ENCODE data around the gene LYST. TPM values are rescaled to one million over a fixed set of nuclear protein-coding genes. Genes with fewer than 3 reads are reported as not detected.

LYST gene
- polyA plus RNA-seq, 1 of the 3 experiments (the other 2 are of a cell fraction) = 3.9 TPM

GRCh38 chr1:235642943-235643371 is 223.7 kb downstream of the LYST start:
- TF ChIP-seq RCOR1 (IDR thresholded peaks at IDR 0.05; ENCODE audit: low read length) (no peak), CHD2 (IDR thresholded peaks at IDR 0.05; ENCODE audit: low read length, partially characterized antibody) (no peak), USF2 (IDR thresholded peaks at IDR 0.05; ENCODE audit: borderline replicate concordance, low read depth, low read length) (no peak), YY1 (IDR thresholded peaks at IDR 0.05; ENCODE audit: low read depth) (no peak), SMC3 (IDR thresholded peaks at IDR 0.05; ENCODE audit: low read depth, low read length) (no peak), NRF1 (IDR thresholded peaks at IDR 0.05; ENCODE audit: low read depth, low read length) (no peak), ELF1 (IDR thresholded peaks at IDR 0.05) (no peak), POLR2AphosphoS5 (IDR thresholded peaks at IDR 0.05; ENCODE audit: low read depth, low read length) (no peak), RFX5 (IDR thresholded peaks at IDR 0.05; ENCODE audit: low read length) (no peak), TCF12 (IDR thresholded peaks at IDR 0.05) (no peak), MAX (IDR thresholded peaks at IDR 0.05; ENCODE audit: low read depth) (no peak), FOXM1 (IDR thresholded peaks at IDR 0.05; ENCODE audit: low read depth) (no peak), JUND (IDR thresholded peaks at IDR 0.05) (no peak)
- TF ChIP-seq, protein P1, sequence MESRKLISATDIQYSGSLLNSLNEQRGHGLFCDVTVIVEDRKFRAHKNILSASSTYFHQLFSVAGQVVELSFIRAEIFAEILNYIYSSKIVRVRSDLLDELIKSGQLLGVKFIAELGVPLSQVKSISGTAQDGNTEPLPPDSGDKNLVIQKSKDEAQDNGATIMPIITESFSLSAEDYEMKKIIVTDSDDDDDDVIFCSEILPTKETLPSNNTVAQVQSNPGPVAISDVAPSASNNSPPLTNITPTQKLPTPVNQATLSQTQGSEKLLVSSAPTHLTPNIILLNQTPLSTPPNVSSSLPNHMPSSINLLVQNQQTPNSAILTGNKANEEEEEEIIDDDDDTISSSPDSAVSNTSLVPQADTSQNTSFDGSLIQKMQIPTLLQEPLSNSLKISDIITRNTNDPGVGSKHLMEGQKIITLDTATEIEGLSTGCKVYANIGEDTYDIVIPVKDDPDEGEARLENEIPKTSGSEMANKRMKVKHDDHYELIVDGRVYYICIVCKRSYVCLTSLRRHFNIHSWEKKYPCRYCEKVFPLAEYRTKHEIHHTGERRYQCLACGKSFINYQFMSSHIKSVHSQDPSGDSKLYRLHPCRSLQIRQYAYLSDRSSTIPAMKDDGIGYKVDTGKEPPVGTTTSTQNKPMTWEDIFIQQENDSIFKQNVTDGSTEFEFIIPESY (IDR thresholded peaks at IDR 0.05; ENCODE audit: borderline replicate concordance, low read depth) = no peak
- TF ChIP-seq, protein P2, sequence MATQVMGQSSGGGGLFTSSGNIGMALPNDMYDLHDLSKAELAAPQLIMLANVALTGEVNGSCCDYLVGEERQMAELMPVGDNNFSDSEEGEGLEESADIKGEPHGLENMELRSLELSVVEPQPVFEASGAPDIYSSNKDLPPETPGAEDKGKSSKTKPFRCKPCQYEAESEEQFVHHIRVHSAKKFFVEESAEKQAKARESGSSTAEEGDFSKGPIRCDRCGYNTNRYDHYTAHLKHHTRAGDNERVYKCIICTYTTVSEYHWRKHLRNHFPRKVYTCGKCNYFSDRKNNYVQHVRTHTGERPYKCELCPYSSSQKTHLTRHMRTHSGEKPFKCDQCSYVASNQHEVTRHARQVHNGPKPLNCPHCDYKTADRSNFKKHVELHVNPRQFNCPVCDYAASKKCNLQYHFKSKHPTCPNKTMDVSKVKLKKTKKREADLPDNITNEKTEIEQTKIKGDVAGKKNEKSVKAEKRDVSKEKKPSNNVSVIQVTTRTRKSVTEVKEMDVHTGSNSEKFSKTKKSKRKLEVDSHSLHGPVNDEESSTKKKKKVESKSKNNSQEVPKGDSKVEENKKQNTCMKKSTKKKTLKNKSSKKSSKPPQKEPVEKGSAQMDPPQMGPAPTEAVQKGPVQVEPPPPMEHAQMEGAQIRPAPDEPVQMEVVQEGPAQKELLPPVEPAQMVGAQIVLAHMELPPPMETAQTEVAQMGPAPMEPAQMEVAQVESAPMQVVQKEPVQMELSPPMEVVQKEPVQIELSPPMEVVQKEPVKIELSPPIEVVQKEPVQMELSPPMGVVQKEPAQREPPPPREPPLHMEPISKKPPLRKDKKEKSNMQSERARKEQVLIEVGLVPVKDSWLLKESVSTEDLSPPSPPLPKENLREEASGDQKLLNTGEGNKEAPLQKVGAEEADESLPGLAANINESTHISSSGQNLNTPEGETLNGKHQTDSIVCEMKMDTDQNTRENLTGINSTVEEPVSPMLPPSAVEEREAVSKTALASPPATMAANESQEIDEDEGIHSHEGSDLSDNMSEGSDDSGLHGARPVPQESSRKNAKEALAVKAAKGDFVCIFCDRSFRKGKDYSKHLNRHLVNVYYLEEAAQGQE (IDR thresholded peaks at IDR 0.05; ENCODE audit: low read depth, low read length) = no peak
- TF ChIP-seq, protein P3, sequence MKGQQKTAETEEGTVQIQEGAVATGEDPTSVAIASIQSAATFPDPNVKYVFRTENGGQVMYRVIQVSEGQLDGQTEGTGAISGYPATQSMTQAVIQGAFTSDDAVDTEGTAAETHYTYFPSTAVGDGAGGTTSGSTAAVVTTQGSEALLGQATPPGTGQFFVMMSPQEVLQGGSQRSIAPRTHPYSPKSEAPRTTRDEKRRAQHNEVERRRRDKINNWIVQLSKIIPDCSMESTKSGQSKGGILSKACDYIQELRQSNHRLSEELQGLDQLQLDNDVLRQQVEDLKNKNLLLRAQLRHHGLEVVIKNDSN (IDR thresholded peaks at IDR 0.05; ENCODE audit: borderline replicate concordance, low read depth) = no peak
- TF ChIP-seq, protein P4, sequence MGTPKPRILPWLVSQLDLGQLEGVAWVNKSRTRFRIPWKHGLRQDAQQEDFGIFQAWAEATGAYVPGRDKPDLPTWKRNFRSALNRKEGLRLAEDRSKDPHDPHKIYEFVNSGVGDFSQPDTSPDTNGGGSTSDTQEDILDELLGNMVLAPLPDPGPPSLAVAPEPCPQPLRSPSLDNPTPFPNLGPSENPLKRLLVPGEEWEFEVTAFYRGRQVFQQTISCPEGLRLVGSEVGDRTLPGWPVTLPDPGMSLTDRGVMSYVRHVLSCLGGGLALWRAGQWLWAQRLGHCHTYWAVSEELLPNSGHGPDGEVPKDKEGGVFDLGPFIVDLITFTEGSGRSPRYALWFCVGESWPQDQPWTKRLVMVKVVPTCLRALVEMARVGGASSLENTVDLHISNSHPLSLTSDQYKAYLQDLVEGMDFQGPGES (IDR thresholded peaks at IDR 0.05; ENCODE audit: low read depth, low read length) = no peak
- H3K4me2 ChIP-seq = no peak overlapping the region
- H3F3A ChIP-seq (replicated peaks; ENCODE audit: insufficient read depth) = peaks cover 4% of the 10 kb centered on the region
- no peak overlapping the region for H2AFZ ChIP-seq (ENCODE audit: low read depth)
- no peaks in the 10 kb centered on the region for H3K79me2 ChIP-seq (ENCODE audit: insufficient read depth)
- 74% methylated on average over 11 of the region's 11 CpGs for WGBS (ENCODE audit: low lambda C conversion rate)
- no peaks in the 10 kb centered on the region for H3K36me3 ChIP-seq (replicated peaks in 1 of 2; ENCODE audit: control insufficient read depth in 1 of 2, insufficient read depth in 2 of 2, low read length in 1 of 2)
- peak; percentile 27 for DNase-seq
- peak overlapping the region in 1 of 2 experiments; percentile 43; a peak in 1 of 4 replicates for H3K27ac ChIP-seq (ENCODE audit: low read depth in 2 of 2, low read length in 1 of 2)
- H3K27me3 ChIP-seq (ENCODE audit: insufficient read depth) = peaks cover 10% of the 10 kb centered on the region; the same call in 1 of the 2 replicates
- H4K20me1 ChIP-seq (ENCODE audit: insufficient read depth) = no peaks in the 10 kb centered on the region
- POLR2A ChIA-PET = no interaction called here
- H3K4me1 ChIP-seq (ENCODE audit: control insufficient read depth in 1 of 2, insufficient read depth in 2 of 2, low read depth in 1 of 2, low read length in 1 of 2) = peaks cover 0 to 51% of the 10 kb centered on the region in 2 experiments; a peak in 2 of 4 replicates
- H3K9me3 ChIP-seq = no peaks in the 10 kb centered on the region
- H3K4me3 ChIP-seq (ENCODE audit: low read depth in 2 of 2, low read length in 1 of 2) = no peak overlapping the region
- H3K9me2 ChIP-seq = no peaks in the 10 kb centered on the region
- no peak overlapping the region for H3K9ac ChIP-seq
- CTCF ChIA-PET = no interaction called here
